Neuronal stem cell (in vitro differentiated cells): ENCODE results near the gene TRAF3.

Experiments used
- DNase-seq: peaks from one replicate; pipeline ENCODE4 v3.0.0-alpha.2; 2013; ENCODE audit warnings: low spot score
- H2AFZ ChIP-seq: one replicate; pipeline ENCODE4 v1.6.1; 2013; ENCODE audit warnings: mild to moderate bottlenecking, low read length, inconsistent platforms
- H2AK5ac ChIP-seq: 2 replicates; pipeline ENCODE4 v1.6.1; 2013; ENCODE audit warnings: low read depth, mild to moderate bottlenecking, inconsistent platforms, low read length, moderate library complexity, mixed read lengths
- H2BK120ac ChIP-seq: 2 replicates; pipeline ENCODE4 v1.6.1; 2013; ENCODE audit warnings: low read depth, mild to moderate bottlenecking, inconsistent platforms, low read length, moderate library complexity, mixed read lengths
- H2BK12ac ChIP-seq: one replicate; pipeline ENCODE4 v1.6.1; 2013; ENCODE audit warnings: low read length, inconsistent platforms
- H2BK15ac ChIP-seq: 2 replicates; pipeline ENCODE4 v1.6.1; 2013; ENCODE audit warnings: mild to moderate bottlenecking, low read length, inconsistent platforms, mixed read lengths
- H2BK5ac ChIP-seq: one replicate; pipeline ENCODE4 v1.6.1; 2013; ENCODE audit warnings: inconsistent platforms, mild to moderate bottlenecking, low read length, moderate library complexity
- H3K14ac ChIP-seq: one replicate; pipeline ENCODE4 v1.6.1; 2013; ENCODE audit warnings: low read length, inconsistent platforms
- H3K18ac ChIP-seq: 2 replicates; pipeline ENCODE4 v1.6.1; 2013; ENCODE audit warnings: low read length, inconsistent platforms
- H3K23ac ChIP-seq: 2 replicates; pipeline ENCODE4 v1.6.1; 2013; ENCODE audit warnings: low read depth, mild to moderate bottlenecking, mixed read lengths, low read length, inconsistent platforms; ENCODE audit not compliant: poor library complexity
- H3K27ac ChIP-seq: replicated peaks from 3 replicates; pipeline ENCODE4 v1.5.1; 2013; ENCODE audit warnings: low read length, inconsistent platforms
- H3K27me3 ChIP-seq, 3 experiments: 2 replicates each; pipeline ENCODE4 v1.6.1; 2013; ENCODE audit warnings: low read length in 3 of 3, mild to moderate bottlenecking in 2 of 3, inconsistent platforms in 1 of 3, low read depth in 1 of 3, mixed read lengths in 1 of 3, moderate library complexity in 1 of 3; ENCODE audit not compliant: control insufficient read depth in 3 of 3, insufficient read depth in 3 of 3
- H3K36me3 ChIP-seq, 2 donors: replicated peaks in 1 of 2; 2 replicates each; pipeline ENCODE4 v1.6.1; 2013; ENCODE audit warnings: low read length in 2 of 2; ENCODE audit not compliant: control insufficient read depth in 2 of 2, insufficient read depth in 2 of 2
- H3K4ac ChIP-seq: 2 replicates; pipeline ENCODE4 v1.6.1; 2013; ENCODE audit warnings: inconsistent platforms, mild to moderate bottlenecking, low read length, moderate library complexity
- H3K4me1 ChIP-seq, 2 donors: 1 replicate in 1 of 2; 2 replicates in 1 of 2; pipeline ENCODE4 v1.6.1; 2013; ENCODE audit warnings: low read length in 2 of 2, low read depth in 1 of 2; ENCODE audit not compliant: control insufficient read depth in 2 of 2, insufficient read depth in 1 of 2
- H3K4me2 ChIP-seq: one replicate; pipeline ENCODE4 v1.6.1; 2013; ENCODE audit warnings: mild to moderate bottlenecking, low read length, inconsistent platforms; ENCODE audit not compliant: insufficient read depth, poor library complexity, severe bottlenecking
- H3K4me3 ChIP-seq, 2 donors: 2 replicates each; pipeline ENCODE4 v1.5.1; 2013; ENCODE audit warnings: low read length in 2 of 2, mild to moderate bottlenecking in 2 of 2, inconsistent platforms in 1 of 2, moderate library complexity in 1 of 2
- H3K79me1 ChIP-seq: one replicate; pipeline ENCODE4 v1.6.1; 2013; ENCODE audit warnings: low read depth, mild to moderate bottlenecking, inconsistent platforms, low read length, moderate library complexity
- H3K9ac ChIP-seq: one replicate; pipeline ENCODE4 v1.6.1; 2013; ENCODE audit warnings: mild to moderate bottlenecking, low read depth, low read length, inconsistent platforms; ENCODE audit not compliant: poor library complexity
- H3K9me3 ChIP-seq, 2 donors: replicated peaks in 1 of 2; 2 replicates each; pipeline versions ENCODE3 to v1.6.1; 2013; ENCODE audit warnings: low read length in 2 of 2, mild to moderate bottlenecking in 2 of 2, inconsistent platforms in 1 of 2, low read depth in 1 of 2, mixed read lengths in 1 of 2, moderate library complexity in 1 of 2; ENCODE audit not compliant: control insufficient read depth in 2 of 2, insufficient read depth in 1 of 2
- H4K8ac ChIP-seq: one replicate; pipeline ENCODE4 v1.6.1; 2013; ENCODE audit warnings: low read depth, mild to moderate bottlenecking, inconsistent platforms, low read length, moderate library complexity
- H4K91ac ChIP-seq: one replicate; pipeline ENCODE4 v1.6.1; 2013; ENCODE audit warnings: low read length, low read depth, mild to moderate bottlenecking, inconsistent platforms; ENCODE audit not compliant: poor library complexity
- WGBS, 2 donors: extraction: QIAGEN DNeasy Blood & Tissue Kit; methylation state at CpG; one replicate each; pipeline ENCODE4 v1.1.7; 2013; ENCODE audit warnings: missing lambda C conversion rate in 2 of 2, mixed read lengths in 1 of 2; ENCODE audit not compliant: insufficient read length in 2 of 2, insufficient replicate concordance in 1 of 2; ENCODE audit errors: extremely low coverage in 2 of 2; 5-methylcytosine and 5-hydroxymethylcytosine counted together

The TRAF3 gene

DNA sequence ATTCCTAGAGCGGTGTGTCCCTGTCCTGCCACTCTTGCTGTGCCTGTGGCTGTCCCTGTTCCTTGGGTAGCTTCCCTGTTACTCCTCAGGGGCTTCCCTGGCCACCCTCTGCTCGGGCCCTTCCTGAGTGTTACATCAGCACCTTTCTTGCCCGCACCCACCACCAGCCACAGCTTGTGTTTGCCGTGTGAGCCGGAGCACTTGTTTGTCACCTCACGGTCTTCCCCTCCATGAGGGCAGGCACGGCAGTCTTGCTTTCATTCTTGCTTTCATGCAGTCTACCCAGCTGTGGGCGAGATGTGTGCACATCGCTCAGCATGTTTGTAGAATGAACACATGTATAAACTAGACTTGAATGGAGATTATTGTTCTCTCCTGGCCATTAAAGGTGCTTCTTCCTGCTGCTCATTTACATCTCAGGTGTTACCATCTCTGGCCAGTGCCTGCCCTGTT is 42.0 kb downstream of the TRAF3 start:
- H3K9me3 ChIP-seq = no peaks in the 10 kb centered on the region
- H3K4me1 ChIP-seq = peaks cover 0 to 10% of the 10 kb centered on the region in 2 donors
- peaks cover 2% of the 10 kb centered on the region for H3K79me1 ChIP-seq
- peak overlapping the region; percentile 9 for H3K14ac ChIP-seq
- no peaks in the 10 kb centered on the region for H3K36me3 ChIP-seq
- peak overlapping the region; percentile 43 for H2BK5ac ChIP-seq
- no peak for DNase-seq
- no peak overlapping the region for H3K27ac ChIP-seq
- H3K4me2 ChIP-seq = no peak overlapping the region
- H2BK12ac ChIP-seq = no peak overlapping the region
- H4K8ac ChIP-seq = no peak overlapping the region
- WGBS, 2 donors = no CpG with 5 or more reads among the region's 9 CpGs
- no peak overlapping the region for H2BK15ac ChIP-seq
- no peaks in the 10 kb centered on the region for H3K27me3 ChIP-seq
- no peak overlapping the region for H3K9ac ChIP-seq
- H3K23ac ChIP-seq = peak overlapping the region; percentile 68
- H3K4ac ChIP-seq = no peak overlapping the region
- H2AK5ac ChIP-seq = no peak overlapping the region
- no peak overlapping the region for H2BK120ac ChIP-seq
- H3K4me3 ChIP-seq = peak overlapping the region in 1 of 2 donors; percentile 9
- peak overlapping the region; percentile 18 for H3K18ac ChIP-seq
- no peak overlapping the region for H2AFZ ChIP-seq
- no peak overlapping the region for H4K91ac ChIP-seq

DNA sequence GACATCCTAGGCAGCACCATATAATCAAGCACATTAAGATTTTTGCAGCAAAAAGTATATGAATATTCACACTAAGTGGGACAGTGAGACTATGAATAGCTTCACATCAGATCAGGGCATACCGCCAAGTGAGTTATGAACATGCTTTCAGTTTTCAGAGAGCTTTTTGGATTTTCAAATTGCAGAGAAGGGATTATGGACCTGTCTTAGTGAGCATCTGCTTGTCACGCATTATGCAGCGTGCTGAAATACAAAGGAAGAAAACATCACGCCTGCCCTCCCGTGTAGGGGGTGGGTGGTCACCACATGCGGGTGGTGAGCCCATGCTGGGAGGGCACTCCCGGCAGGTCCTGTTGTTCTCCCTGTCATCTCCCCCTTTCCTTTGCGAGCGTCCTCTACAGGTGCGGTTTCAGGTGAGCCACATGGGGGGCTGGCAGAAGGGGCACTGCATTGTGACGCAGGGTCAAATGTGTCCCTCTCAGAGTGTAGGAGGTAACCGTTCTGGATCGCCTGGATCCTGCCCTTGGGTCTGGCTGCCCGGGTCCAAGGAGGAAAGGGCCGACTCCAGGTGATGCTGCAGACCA is 42.6 kb downstream of the TRAF3 start:
- Histone ChIP-seq H3K27ac (no peak overlapping the region), H3K4ac (no peak overlapping the region), H4K8ac (no peak overlapping the region), H3K9ac (peak overlapping the region; percentile 30), H2AK5ac (no peak overlapping the region), H3K14ac (no peak overlapping the region), H3K4me1 (peaks cover 0 to 16% of the 10 kb centered on the region in 2 donors), H3K23ac (no peak overlapping the region), H2BK12ac (no peak overlapping the region), H2BK120ac (no peak overlapping the region), H3K9me3 (no peaks in the 10 kb centered on the region), H2AFZ (no peak overlapping the region), H3K36me3 (no peaks in the 10 kb centered on the region), H3K27me3 (no peaks in the 10 kb centered on the region), H3K4me3 (no peak overlapping the region), H3K4me2 (no peak overlapping the region), H3K18ac (peak overlapping the region; percentile 46), H3K79me1 (peaks cover 2% of the 10 kb centered on the region), H2BK15ac (no peak overlapping the region), H2BK5ac (no peak overlapping the region), H4K91ac (no peak overlapping the region)
- no peak for DNase-seq
- no CpG with 5 or more reads among the region's 15 CpGs for WGBS, 2 donors

DNA sequence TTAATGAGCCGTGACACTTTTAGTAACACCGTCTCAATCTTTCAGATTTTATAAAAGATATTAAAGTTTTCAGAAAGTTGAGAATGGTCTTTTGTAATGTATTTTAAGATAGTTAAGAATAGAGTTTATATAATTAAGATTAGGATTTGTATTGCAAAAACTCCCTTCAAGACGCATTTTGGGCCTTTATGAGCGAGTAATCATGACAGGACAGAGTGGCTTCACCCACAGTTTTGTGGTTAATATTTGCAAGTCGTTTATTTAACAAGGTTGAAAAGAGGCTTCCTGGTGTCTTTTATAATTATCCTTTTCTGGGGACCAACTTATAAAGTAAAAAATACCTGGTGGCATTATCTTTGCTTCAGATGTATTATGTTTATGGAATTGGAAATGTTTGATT is 44.0 kb downstream of the TRAF3 start:
- Histone ChIP-seq H3K79me1 (peaks cover 2% of the 10 kb centered on the region), H2AK5ac (no peak overlapping the region), H3K4me2 (no peak overlapping the region), H2BK15ac (no peak overlapping the region), H2BK120ac (no peak overlapping the region), H3K9me3 (no peaks in the 10 kb centered on the region), H3K4ac (no peak overlapping the region), H3K9ac (no peak overlapping the region), H3K4me3 (no peak overlapping the region), H3K27me3 (no peaks in the 10 kb centered on the region), H2BK5ac (no peak overlapping the region), H4K91ac (no peak overlapping the region), H2AFZ (no peak overlapping the region), H3K23ac (no peak overlapping the region), H3K27ac (no peak overlapping the region), H3K4me1 (peaks cover 3 to 28% of the 10 kb centered on the region in 2 donors), H3K36me3 (no peaks in the 10 kb centered on the region), H2BK12ac (no peak overlapping the region), H4K8ac (no peak overlapping the region), H3K18ac (no peak overlapping the region), H3K14ac (no peak overlapping the region)
- no CpG with 5 or more reads among the region's 5 CpGs for WGBS, 2 donors
- no peak for DNase-seq

DNA sequence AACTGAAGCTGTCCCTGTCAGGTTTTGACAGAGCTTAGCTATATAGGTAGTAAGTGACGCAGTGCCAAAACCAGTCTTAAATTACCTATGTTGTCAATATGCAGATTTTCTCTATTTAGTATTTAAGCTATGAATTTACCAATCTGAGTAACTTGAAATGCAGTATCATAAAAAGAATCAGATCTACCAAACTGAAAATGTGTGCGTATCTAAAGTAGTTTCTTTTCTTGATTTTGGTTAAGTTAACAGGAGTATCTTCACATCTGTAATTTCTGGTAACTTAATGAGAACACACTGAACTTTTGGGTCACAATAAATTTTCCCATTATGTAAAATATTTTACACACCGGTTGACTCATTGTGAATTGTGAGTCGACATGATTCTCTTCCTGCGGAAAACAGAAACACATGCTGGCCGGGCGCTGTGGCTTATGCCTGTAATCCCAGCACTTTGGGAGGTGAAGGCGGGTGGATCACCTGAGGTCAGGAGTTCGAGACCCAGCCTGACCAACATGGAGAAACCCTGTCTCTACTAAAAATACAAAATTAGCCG is 45.1 kb downstream of the TRAF3 start:
- no peak overlapping the region for H3K4me2 ChIP-seq
- H3K27me3 ChIP-seq = no peaks in the 10 kb centered on the region
- no peak overlapping the region for H2BK120ac ChIP-seq
- peaks cover 3 to 28% of the 10 kb centered on the region in 2 donors for H3K4me1 ChIP-seq
- H3K4ac ChIP-seq = no peak overlapping the region
- no peaks in the 10 kb centered on the region for H3K36me3 ChIP-seq
- no peak overlapping the region for H2BK12ac ChIP-seq
- no peak overlapping the region for H3K23ac ChIP-seq
- no peak overlapping the region for H2AFZ ChIP-seq
- no peak overlapping the region for H3K18ac ChIP-seq
- H2BK15ac ChIP-seq = no peak overlapping the region
- no peak overlapping the region for H3K9ac ChIP-seq
- no CpG with 5 or more reads among the region's 10 CpGs for WGBS, 2 donors
- H3K14ac ChIP-seq = no peak overlapping the region
- DNase-seq = no peak
- no peak overlapping the region for H4K91ac ChIP-seq
- H2BK5ac ChIP-seq = no peak overlapping the region
- H4K8ac ChIP-seq = no peak overlapping the region
- no peaks in the 10 kb centered on the region for H3K9me3 ChIP-seq
- H3K79me1 ChIP-seq = no peaks in the 10 kb centered on the region
- no peak overlapping the region for H3K4me3 ChIP-seq
- no peak overlapping the region for H2AK5ac ChIP-seq
- H3K27ac ChIP-seq = no peak overlapping the region
